NCI-H226 (cell line): ENCODE data around the gene PRDM7.
"Not testable (repeated sequence)": the region's sequence is repeated elsewhere in the genome, so short reads cannot be mapped to it uniquely, and the experiment has no call there.

Source experiments
- DNase-seq: peaks from one replicate; pipeline ENCODE4 v3.0.0-alpha.2; 2015

The PRDM7 gene

GRCh38 chr16:90011508-90011819 lies 65.7 kb downstream of the PRDM7 start:
- DNase-seq, result no peak

- no peak for DNase-seq
Measured at GRCh38 chr16:90010676-90011507, 66.2 kb downstream of the PRDM7 start.

- no peak for DNase-seq
Measured at GRCh38 chr16:90009172-90009899, 67.8 kb downstream of the PRDM7 start.

- no peak for DNase-seq
Measured at GRCh38 chr16:90008708-90009145, 68.4 kb downstream of the PRDM7 start.

- not testable (repeated sequence) for DNase-seq
Measured at GRCh38 chr16:90007635-90008234, 69.4 kb downstream of the PRDM7 start.

- no peak for DNase-seq
Measured at GRCh38 chr16:90007015-90007414, 70.1 kb downstream of the PRDM7 start.
